CD4-positive, CD25-positive, alpha-beta regulatory T cell (primary cell): ENCODE results near the gene DGUOK. TPM values are rescaled to one million over a fixed set of nuclear protein-coding genes. Genes with fewer than 3 reads are reported as not detected.

Source experiments
- ATAC-seq, 2 donors: fragments of 150-1000 bp; cut with Tn5 transposase; one replicate each; pipeline ENCODE4 v1.10.0; 2021; ENCODE audit warnings: low read depth in 2 of 2, moderate number of reproducible peaks in 2 of 2, moderate library complexity in 1 of 2
- DNase-seq, 3 donors: peaks; one replicate each; pipeline versions ENCODE4 v3.0.0 to v3.0.0-alpha.2; 2012 to 2022; ENCODE audit warnings: mixed read lengths in 1 of 3
- H3K27ac ChIP-seq: one replicate; pipeline ENCODE4 v1.7.0; 2013; ENCODE audit warnings: mild to moderate bottlenecking, low read length; ENCODE audit not compliant: insufficient read depth, poor library complexity, severe bottlenecking
- H3K27me3 ChIP-seq: one replicate; pipeline ENCODE4 v1.7.0; 2013; ENCODE audit warnings: low read length; ENCODE audit not compliant: control insufficient read depth, insufficient read depth
- H3K36me3 ChIP-seq: one replicate; pipeline ENCODE4 v1.7.0; 2013; ENCODE audit warnings: mild to moderate bottlenecking, low read length, moderate library complexity; ENCODE audit not compliant: control insufficient read depth, insufficient read depth
- H3K4me1 ChIP-seq: 2 replicates; pipeline ENCODE4 v1.7.0; 2013; ENCODE audit warnings: mild to moderate bottlenecking, low read length; ENCODE audit not compliant: insufficient read depth, control insufficient read depth, poor library complexity, severe bottlenecking
- H3K4me3 ChIP-seq: one replicate; pipeline ENCODE4 v1.7.0; 2013; ENCODE audit warnings: low read depth, mild to moderate bottlenecking, low read length, moderate library complexity
- H3K9me3 ChIP-seq, 2 experiments: 1 replicate in 1 of 2; 2 replicates in 1 of 2; pipeline ENCODE4 v1.7.0; 2013; ENCODE audit warnings: low read length in 2 of 2, mild to moderate bottlenecking in 1 of 2, moderate library complexity in 1 of 2; ENCODE audit not compliant: control insufficient read depth in 2 of 2
- H3K27ac Mint-ChIP-seq, 3 donors: one replicate each; pipeline ENCODE4 v1.8.0; 2020 to 2022; ENCODE audit warnings: mild to moderate bottlenecking in 3 of 3, mixed read lengths in 3 of 3, moderate library complexity in 2 of 3
- H3K27me3 Mint-ChIP-seq: one replicate; pipeline ENCODE4 v1.8.0; 2022; ENCODE audit warnings: mild to moderate bottlenecking, mixed read lengths
- H3K36me3 Mint-ChIP-seq: one replicate; pipeline ENCODE4 v1.8.0; 2020; ENCODE audit warnings: mixed read lengths
- H3K4me1 Mint-ChIP-seq, 4 donors: one replicate each; pipeline ENCODE4 v1.8.0; 2020 to 2022; ENCODE audit warnings: mixed read lengths in 4 of 4, mild to moderate bottlenecking in 1 of 4
- H3K4me3 Mint-ChIP-seq, 4 donors: one replicate each; pipeline ENCODE4 v1.8.0; 2020 to 2022; ENCODE audit warnings: mild to moderate bottlenecking in 4 of 4, mixed read lengths in 4 of 4, moderate library complexity in 3 of 4
- H3K9me3 Mint-ChIP-seq, 7 donors: one replicate each; pipeline ENCODE4 v1.8.0; 2020 to 2022; ENCODE audit warnings: mixed read lengths in 7 of 7, mild to moderate bottlenecking in 3 of 7, moderate library complexity in 2 of 7
- polyA plus RNA-seq, 4 donors: library from polyadenylated mRNA; unstranded; fragments of 300-500 nt; fragmentation: Illumina TruSeq; gene quantifications; one replicate each; pipeline ENCODE4 v1.2.3, GENCODE V29; 2021
- total RNA-seq: library from RNA; stranded (reverse); gene quantifications from one replicate; pipeline ENCODE4 v1.2.3, GENCODE V29; 2022

Gene DGUOK
- total and polyA plus RNA-seq, 5 donors from 2014 or later, result 43.5 to 226 (median 188) TPM

DNA sequence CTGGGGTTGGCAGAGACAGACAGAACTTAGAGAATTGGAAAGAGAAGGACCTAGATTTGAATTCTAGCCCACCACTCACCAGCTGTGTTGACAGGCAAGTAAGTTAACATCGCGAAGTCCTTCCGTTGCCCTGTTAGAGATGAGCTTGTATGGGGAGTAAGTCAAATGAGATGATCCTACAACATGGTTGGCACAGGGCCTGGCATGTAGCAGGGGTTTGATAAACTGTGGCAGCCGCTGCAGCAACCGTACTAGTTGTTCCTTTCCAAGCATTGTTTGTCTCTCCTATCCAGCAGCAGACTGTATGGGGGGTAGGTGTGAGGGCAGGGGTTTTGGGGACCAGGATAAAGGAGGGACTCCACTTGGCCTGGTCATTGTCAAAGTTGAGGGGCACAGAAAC is 74.0 kb downstream of the DGUOK start:
- peaks cover 6% of the 10 kb centered on the region for H3K36me3 Mint-ChIP-seq
- no peaks in the 10 kb centered on the region for H3K27me3 Mint-ChIP-seq
- peak overlapping the region in 2 of 3 donors; percentile 92 to 93 for H3K27ac Mint-ChIP-seq
- Histone ChIP-seq H3K9me3 (no peaks in the 10 kb centered on the region), H3K4me3 (no peak overlapping the region), H3K27ac (no peak overlapping the region), H3K27me3 (no peaks in the 10 kb centered on the region), H3K36me3 (no peaks in the 10 kb centered on the region), H3K4me1 (peaks cover 52% of the 10 kb centered on the region)
- ATAC-seq, result no peak
- DNase-seq, result no peak
- H3K4me1 Mint-ChIP-seq, result peaks cover 11 to 90% (median 47%) of the 10 kb centered on the region in 4 donors
- H3K4me3 Mint-ChIP-seq, result peak overlapping the region; percentile 37 to 98 (median 39)
- H3K9me3 Mint-ChIP-seq, result no peaks in the 10 kb centered on the region

DNA sequence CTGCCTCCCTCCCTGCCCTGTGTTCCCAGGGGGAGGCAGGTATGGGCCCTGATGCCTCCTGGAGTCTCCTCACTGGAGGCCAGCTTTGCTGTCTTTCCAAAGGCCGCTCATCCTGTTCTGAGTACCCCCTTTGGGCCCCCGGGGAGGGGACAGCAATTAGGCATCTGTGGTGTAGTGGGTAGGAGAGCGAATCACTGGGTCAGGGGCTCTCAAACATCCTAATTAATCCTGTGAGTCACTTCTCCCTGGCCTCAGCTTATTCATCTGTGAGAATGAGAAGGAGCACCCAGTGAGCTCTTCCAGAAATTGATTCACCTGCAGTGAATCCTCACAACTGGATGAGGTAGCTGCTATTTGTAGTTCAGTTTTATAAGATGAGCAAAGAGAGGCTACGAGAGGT is 74.4 kb downstream of the DGUOK start:
- Histone ChIP-seq H3K27me3 (no peaks in the 10 kb centered on the region), H3K4me3 (no peak overlapping the region), H3K9me3 (no peaks in the 10 kb centered on the region), H3K27ac (peak overlapping the region; percentile 80), H3K36me3 (no peaks in the 10 kb centered on the region), H3K4me1 (peaks cover 50% of the 10 kb centered on the region)
- Mint-ChIP-seq H3K9me3 (no peaks in the 10 kb centered on the region), H3K27me3 (no peaks in the 10 kb centered on the region), H3K27ac (peak overlapping the region; percentile 92 to 94 (median 93)), H3K36me3 (peaks cover 9% of the 10 kb centered on the region), H3K4me1 (peaks cover 11 to 90% (median 47%) of the 10 kb centered on the region in 4 donors), H3K4me3 (peak overlapping the region; percentile 90 to 98 (median 91))
- ATAC-seq (no peak), DNase-seq (no peak)

DNA sequence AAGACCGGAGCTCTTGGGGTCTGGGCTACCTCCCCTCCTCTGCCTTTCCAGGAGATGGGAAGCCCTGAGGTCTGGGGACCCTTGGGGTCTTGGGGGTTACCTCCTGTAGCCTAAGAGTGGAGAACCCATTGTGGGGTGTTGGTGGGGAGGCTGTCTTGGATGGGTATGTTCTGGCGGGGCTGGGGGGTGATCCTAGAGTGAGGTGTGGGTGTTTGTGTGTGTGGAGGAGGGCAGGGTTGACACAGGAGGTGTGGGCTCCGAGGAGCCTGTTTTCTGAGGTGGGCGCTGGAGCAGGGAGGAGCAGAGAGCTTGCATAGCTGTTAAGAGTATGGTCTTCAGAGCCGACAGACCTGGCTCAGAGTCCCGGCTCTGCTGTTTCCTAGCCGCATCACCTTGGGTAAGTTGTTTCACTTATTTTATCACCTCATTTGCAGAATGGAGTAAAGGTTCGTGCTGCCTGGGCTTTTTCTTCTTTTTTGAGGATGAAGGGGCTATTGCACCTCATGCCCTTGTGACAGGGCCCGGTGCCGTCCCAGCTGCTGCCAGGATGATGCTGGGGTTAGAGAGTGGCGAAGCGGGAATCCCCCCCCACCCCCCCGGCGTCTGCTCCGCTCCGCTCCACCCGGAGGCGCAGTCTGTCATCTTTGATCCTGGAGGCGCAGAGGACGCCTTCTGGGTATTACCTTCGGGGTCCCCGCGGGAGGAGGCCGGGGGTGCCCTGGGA is 75.3 kb downstream of the DGUOK start:
- DNase-seq, result peak in 1 of 3 donors; percentile 44
- no peaks in the 10 kb centered on the region for H3K9me3 ChIP-seq
- peak; percentile 30 to 34 for ATAC-seq
- Mint-ChIP-seq H3K27me3 (no peaks in the 10 kb centered on the region), H3K27ac (peak overlapping the region; percentile 69 to 93 (median 92)), H3K4me1 (peaks cover 11 to 89% (median 43%) of the 10 kb centered on the region in 4 donors), H3K9me3 (no peaks in the 10 kb centered on the region), H3K4me3 (peak overlapping the region; percentile 90 to 98 (median 91)), H3K36me3 (peaks cover 12% of the 10 kb centered on the region)
- H3K4me3 ChIP-seq, result peak overlapping the region; percentile 74
- H3K27ac ChIP-seq, result peak overlapping the region; percentile 80
- no peaks in the 10 kb centered on the region for H3K27me3 ChIP-seq
- no peaks in the 10 kb centered on the region for H3K36me3 ChIP-seq
- H3K4me1 ChIP-seq, result peaks cover 46% of the 10 kb centered on the region

DNA sequence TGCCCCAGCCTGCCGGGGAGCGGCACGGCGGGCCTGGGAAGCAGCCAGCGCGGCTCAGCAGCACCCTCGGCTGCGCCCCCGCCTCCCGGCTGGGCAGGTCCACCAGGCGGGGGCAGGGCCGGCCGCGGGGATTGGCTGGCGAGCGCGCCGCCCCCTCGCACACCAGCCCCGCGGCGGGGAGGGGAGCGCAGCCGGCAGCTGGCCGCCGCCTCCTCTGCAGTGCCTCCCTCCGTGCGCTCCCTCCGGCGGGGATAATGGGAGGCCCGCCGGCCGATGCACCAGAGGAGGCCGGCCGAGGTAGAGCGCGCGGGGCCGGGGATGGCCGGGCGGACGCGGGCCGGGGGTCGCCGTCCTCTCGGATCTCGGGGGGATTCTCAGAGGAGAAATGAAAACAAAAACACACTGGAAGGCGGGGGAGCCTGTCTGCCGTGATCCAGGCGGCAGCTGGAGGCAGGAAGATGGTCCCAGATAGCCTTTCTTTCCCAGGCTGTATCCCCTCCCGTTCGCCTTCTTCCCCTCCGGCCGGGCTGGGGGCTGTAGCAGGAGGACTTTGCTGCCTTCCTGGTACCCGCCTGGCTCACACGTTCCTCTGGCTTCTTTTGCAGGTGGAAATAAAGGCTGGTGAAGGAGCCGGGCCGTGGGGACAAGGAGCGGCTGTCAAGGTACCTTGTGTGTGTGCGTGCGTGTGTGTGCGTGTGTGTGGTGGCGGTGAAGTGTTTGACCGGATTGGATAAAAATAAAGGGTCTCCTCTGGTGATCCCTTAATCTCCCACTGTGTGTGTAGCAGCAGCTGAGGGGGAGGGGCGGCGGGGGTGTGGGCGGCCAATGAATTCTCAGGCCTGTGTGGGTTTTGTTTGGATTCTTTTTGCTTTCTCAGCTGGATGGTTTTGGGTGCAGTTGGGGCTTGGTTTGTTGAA is 76.1 kb downstream of the DGUOK start:
- Mint-ChIP-seq H3K27ac (peak overlapping the region in 2 of 3 donors; percentile 83 to 92), H3K27me3 (no peaks in the 10 kb centered on the region), H3K4me3 (peak overlapping the region; percentile 79 to 98 (median 86)), H3K4me1 (peaks cover 7 to 83% (median 36%) of the 10 kb centered on the region in 4 donors), H3K9me3 (no peaks in the 10 kb centered on the region), H3K36me3 (peaks cover 13% of the 10 kb centered on the region)
- no peaks in the 10 kb centered on the region for H3K36me3 ChIP-seq
- DNase-seq (peak; percentile 77 to 84 (median 83)), ATAC-seq (peak; percentile 91 to 95)
- peak overlapping the region; percentile 62 for H3K4me3 ChIP-seq
- peaks cover 38% of the 10 kb centered on the region for H3K4me1 ChIP-seq
- no peaks in the 10 kb centered on the region for H3K27me3 ChIP-seq
- H3K27ac ChIP-seq, result peak overlapping the region; percentile 80
- no peaks in the 10 kb centered on the region for H3K9me3 ChIP-seq

DNA sequence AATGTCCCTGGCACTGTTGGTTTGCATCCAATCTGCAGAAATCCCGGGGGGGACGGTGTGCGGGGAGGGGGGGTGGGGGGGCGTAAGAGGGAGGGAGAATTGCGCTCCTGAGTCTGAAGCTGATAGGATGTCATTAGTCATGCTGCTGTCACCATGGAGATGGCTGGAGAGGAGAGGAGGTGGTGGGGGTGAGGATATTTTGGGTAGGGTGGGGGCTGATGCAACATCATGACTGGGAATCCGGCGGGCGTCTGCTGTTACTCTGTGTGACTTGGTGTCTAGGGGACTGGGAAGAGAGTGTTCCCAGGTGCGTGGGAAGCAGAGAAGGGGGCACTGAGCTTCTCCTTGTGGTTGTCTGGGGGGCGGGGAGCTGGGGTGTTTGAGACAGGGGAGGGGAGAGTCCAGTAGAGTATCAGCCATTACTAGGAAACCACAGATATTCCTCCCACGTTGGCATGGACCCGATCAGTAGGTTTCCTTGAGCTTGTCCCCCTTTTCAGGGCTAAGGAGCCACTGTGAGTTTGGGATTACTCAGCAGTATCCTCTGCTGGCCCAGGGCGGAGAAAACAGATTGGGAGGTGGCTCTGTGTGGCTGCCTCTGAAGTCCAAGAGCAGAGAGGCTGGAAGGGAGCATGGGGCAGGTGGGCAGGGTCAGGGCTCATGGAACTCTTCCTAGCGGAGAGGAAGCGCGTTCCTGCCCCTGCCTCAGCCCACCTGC is 77.0 kb downstream of the DGUOK start:
- no peaks in the 10 kb centered on the region for H3K9me3 Mint-ChIP-seq

DNA sequence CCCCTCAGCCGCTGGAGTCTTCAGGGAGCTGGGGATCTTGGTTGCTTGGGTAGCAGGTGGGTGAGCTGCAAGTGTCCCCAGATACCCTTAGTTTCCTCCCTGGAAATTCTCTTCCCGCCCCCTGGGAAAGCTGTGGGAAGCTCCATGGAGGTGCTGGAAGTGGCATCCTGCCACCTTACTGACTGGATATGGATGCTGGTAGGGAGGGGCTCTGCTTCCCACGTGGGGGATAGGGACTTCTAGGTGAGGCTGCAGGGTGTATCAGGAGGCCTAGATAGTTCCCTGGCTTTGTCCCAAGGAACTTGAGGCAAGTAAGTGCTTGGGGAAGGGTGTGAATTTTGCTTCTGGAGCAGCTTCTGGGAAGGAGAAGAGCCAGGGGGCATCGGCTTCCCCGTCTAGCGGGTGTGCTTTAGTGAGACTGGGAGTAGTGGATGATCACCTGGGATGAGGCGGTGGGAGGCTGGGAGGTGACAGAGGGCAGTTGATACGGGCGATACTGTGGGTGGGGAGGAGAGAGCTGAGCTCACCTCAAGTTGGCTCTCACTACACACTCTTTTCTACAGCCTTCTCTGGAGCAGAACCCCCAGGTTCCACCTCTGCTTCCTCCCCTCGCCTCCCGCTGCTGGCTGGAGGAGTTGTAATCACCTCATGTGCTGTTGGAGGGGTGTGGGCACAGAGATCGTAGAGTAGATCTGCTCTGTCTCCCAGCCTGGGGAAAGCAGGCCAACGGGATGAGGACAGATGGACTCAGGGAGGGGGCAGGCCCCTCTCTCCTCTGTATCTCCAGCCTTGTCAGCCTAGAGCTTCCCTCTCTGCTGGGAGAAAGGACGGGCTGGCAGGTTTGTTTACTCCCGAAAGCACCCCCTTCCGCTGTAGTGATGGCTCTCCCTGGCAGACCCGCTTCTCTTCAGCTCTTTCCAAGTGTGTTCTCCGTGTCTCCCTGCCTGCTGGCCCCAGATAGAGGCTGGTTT is 77.8 kb downstream of the DGUOK start:
- Histone ChIP-seq H3K36me3 (peaks cover 9% of the 10 kb centered on the region), H3K27me3 (no peaks in the 10 kb centered on the region), H3K4me3 (no peak overlapping the region), H3K9me3 (no peaks in the 10 kb centered on the region), H3K4me1 (peaks cover 20% of the 10 kb centered on the region), H3K27ac (no peak overlapping the region)
- Mint-ChIP-seq H3K27ac (peak overlapping the region in 2 of 3 donors; percentile 44 to 75), H3K4me1 (peaks cover 0 to 70% (median 27%) of the 10 kb centered on the region in 4 donors), H3K27me3 (no peaks in the 10 kb centered on the region), H3K9me3 (no peaks in the 10 kb centered on the region), H3K36me3 (peaks cover 13% of the 10 kb centered on the region), H3K4me3 (peak overlapping the region; percentile 46 to 82 (median 64))
- no peak for DNase-seq
- no peak for ATAC-seq

More for the DNA sequence above, 77.0 kb downstream of the DGUOK start:
- ATAC-seq (no peak), DNase-seq (no peak)
- H3K27ac ChIP-seq, result no peak overlapping the region
- Mint-ChIP-seq H3K27ac (peak overlapping the region in 2 of 3 donors; percentile 65 to 90), H3K4me3 (peak overlapping the region in 3 of 4 donors; percentile 38 to 57 (median 39)), H3K27me3 (no peaks in the 10 kb centered on the region), H3K4me1 (peaks cover 1 to 78% (median 35%) of the 10 kb centered on the region in 4 donors), H3K36me3 (peaks cover 13% of the 10 kb centered on the region)
- H3K4me1 ChIP-seq, result peaks cover 29% of the 10 kb centered on the region
- H3K9me3 ChIP-seq, result no peaks in the 10 kb centered on the region
- H3K4me3 ChIP-seq, result no peak overlapping the region
- H3K36me3 ChIP-seq, result peaks cover 2% of the 10 kb centered on the region
- H3K27me3 ChIP-seq, result no peaks in the 10 kb centered on the region
